GM10266 (cell line): Measurements from ENCODE around the gene PACSIN3.
"Not testable (repeated sequence)": the region's sequence is repeated elsewhere in the genome, so short reads cannot be mapped to it uniquely, and the experiment has no call there.

Experiments
- DNase-seq: peaks from one replicate; pipeline ENCODE4 v3.0.0; 2012; ENCODE audit errors: extremely low spot score
- TF ChIP-seq, protein P1 (sequence below): IDR thresholded peaks from 2 replicates; pipeline ENCODE4 v1.5.1; 2012; ENCODE audit warnings: mild to moderate bottlenecking, low read depth; ENCODE audit not compliant: control insufficient read depth, insufficient read depth; ENCODE audit errors: missing control alignments

The PACSIN3 gene

DNA sequence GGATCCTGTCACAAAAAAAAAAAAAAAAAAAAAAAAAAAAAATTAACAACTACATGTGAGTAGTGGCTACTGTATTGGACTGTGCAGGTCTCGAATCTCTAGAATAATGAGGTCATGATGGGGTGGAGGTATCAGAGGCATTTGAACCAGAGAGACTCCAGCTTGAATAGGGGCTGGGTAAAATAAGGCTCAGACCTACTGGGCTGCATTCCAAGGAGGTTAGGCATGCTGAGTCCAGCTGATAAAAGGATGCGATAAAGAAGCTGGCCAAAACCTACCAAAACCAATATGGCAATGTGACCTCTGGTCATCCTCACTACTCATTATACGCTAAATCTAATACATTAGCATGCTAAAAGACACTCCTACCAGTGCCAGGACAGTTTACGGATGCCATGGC is 5.9 kb upstream of the PACSIN3 start:
- DNase-seq, result no peak
- TF ChIP-seq, protein P1, sequence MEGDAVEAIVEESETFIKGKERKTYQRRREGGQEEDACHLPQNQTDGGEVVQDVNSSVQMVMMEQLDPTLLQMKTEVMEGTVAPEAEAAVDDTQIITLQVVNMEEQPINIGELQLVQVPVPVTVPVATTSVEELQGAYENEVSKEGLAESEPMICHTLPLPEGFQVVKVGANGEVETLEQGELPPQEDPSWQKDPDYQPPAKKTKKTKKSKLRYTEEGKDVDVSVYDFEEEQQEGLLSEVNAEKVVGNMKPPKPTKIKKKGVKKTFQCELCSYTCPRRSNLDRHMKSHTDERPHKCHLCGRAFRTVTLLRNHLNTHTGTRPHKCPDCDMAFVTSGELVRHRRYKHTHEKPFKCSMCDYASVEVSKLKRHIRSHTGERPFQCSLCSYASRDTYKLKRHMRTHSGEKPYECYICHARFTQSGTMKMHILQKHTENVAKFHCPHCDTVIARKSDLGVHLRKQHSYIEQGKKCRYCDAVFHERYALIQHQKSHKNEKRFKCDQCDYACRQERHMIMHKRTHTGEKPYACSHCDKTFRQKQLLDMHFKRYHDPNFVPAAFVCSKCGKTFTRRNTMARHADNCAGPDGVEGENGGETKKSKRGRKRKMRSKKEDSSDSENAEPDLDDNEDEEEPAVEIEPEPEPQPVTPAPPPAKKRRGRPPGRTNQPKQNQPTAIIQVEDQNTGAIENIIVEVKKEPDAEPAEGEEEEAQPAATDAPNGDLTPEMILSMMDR, result no peak

DNA sequence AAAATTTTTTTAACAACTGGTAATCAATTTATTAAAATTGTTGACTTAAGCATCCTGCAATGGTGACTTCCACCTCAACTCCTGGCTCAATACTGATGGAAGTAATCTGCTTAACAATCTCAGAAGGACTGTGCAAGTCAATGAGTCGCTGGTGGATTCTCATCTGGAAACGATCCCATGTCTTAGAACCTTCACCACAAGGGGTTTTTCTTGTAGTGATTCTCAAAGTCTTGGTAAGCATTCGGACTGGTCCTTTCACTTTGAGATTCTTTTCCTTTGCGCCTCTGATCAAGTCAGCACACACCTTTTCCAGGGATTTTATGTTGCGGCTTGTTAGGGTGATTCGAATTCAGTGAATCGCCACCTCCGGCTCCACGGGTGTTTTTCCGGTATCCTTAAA is 4.9 kb upstream of the PACSIN3 start:
- DNase-seq, result not testable (repeated sequence)

DNA sequence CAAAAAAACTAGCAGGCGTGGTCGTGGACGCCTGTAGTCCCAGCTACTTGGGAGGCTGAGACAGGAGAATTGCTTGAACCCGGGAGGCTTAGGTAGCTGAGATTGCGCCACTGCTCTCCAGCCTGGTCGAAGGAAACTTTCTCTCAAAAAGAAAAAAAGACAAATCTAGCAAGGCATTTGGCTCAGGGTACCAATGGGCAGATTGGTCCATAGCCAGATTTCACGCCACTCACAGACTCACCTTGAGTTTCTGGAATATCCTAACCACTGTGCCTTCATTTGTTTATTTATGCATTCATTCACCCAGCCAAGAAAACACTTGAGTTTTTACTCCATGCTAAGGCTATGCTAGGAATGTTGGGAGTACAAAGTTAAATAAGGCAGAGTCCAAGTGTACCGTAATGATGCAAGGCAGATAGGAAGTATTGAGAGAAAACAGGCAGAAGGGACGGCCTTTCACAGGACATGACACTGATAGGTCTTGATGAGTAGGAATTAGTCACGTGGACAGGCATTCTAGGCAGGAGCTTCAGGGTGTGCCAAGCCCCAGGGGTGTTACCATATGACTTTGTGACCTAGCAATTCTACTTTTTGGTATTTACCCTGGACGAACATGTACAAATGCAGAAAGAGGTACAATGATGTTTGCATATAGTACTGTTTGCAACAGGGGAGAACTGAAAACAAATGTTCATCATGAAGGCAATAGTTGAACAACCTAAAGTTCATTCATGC is 3.0 kb upstream of the PACSIN3 start:
- TF ChIP-seq, protein P1, result no peak
- DNase-seq, result no peak

DNA sequence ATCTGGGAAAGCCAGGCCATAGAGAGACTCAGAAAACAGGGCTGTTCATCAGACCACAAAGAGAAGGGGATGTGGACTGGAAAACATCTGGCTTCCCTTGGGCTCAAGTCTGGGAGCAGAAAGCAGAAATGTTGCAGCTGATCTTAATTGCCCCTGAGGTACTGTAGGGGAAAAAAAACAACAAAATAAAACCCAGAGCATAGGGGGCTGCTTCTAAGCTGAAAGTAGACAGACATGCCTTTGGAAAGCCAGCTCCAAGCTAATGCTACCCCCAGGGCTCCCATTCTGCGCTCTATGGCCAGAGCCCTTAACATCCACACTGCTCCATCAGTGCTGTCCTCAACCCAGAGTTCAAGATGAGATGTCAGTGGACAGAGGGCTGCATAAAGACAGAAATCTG is 2.0 kb upstream of the PACSIN3 start:
- DNase-seq, result no peak
- TF ChIP-seq, protein P1, result no peak

DNA sequence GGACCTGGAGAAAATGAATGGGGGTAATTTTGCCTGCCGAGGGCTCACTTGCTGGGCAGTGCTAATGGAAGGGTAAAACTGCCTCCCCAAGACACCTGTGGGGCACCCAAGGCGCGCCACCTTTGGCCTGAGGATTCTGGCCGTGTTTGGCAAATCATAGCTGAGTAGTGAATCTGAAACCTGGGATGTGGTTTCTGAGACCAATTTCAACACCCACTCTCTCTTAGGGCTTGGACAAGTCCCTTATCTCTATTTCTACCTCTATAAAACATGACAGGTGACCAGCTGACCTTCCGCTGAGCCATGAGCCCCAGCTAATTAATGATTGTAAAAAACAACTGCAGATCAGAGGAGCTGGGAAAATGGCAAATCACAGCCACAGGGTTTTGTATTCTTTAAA is 1.5 kb upstream of the PACSIN3 start:
- DNase-seq, result no peak
- TF ChIP-seq, protein P1, result no peak

DNA sequence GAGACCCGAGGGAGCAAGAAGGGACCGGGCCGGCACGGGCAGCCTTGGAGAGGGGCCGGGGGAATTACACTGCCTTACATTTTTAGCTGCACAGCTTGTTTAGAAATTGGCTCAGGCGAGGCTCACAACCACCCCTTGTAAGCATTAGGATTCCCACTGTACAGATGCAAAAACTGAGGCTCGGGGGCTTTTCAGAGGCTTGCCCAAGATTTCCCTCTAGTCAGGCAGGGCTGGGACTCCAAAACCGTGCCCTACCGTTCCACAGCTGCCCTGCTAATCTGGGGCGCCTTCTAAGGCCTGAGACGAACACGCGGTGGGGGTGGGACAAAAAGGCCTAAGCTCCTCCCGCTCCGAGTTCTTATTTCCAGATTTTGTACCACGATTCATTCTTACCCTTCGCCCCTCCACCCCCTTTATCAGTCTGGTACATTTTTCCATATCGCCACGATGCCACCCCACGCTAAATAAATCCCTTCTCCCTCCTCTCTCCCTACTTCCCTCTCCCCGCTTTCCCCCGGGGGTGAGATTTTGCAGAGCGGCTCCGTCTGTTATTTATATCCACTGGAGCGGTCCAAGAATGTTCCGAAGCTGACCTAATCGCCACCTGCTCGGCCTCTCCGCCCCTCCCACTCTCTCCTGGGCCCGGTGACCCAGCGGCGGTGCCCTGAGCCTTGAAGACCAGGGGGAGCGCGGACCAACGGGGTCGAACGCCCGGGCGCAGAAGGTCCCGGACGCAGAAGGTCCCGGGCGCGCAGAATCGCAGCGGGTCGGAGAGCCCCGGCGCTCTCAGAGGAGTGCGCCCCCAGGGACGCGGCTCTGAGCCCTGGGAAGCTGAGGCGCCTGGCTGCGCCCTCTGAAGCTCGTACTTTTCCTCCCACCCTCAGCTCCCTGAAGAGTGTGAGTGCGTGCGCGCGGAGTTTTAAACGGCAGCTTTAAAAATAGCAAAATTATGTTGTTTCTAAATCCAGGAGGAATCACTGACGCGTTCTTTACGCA is 764 bp upstream of the PACSIN3 start:
- TF ChIP-seq, protein P1, result no peak
- DNase-seq, result peak; percentile 67

DNA sequence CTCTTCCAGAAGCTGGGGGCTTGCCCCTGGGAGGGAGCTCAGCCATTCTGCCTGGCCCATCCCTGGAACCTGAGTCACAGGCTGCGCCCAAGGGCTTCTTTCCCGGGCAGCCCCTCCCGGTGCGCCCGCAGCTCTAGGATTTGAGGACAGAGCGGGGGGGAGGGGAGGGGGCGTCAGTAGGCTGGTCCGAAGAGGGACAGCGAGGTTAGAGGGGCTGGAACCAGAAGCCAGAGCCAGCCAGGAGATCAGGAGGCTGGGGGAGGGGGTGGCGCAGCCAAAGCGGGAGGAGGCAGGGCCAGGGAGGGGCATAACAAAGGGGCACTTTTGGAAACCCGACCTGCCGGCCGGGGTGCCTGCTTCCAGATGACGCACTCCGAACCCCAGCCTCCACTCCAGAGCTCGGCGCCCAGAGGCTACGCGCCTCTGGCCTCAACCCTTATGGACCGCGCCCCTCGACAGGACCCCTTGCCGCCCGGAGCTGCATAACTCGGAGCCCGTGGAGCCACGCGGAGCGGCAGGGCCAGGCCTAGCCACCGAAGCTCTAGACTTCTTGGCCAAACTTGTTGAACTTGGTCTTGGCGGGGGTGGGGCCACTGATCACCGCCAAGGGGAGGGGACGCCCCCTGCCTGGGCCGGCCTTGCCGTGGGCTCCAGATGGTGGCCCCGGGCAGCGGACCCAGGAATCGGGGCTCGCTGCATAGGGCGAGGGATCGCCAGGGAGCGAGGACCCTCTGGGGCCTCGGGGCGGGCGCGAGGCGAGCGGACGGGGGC is 744 bp downstream of the PACSIN3 start:
- no peak for DNase-seq
- TF ChIP-seq, protein P1, result no peak
